H1 (cell line): ENCODE results near the gene FAM184B. TPM values are rescaled to one million over a fixed set of nuclear protein-coding genes. Genes with fewer than 3 reads are reported as not detected.
A peak's percentile ranks its signal among the peaks of the same experiment; 100 is the strongest.

ENCODE experiments used
- CTCF ChIA-PET: fragments of 300-600 bp; sonication (Branson Sonifier 250); formaldehyde crosslinking; loops from one replicate; lab custom pipeline; 2021; ENCODE audit not compliant: partially characterized antibody; lab: Charles Lee
- POLR2A ChIA-PET: fragments of 300-600 bp; sonication (Branson Sonifier 250); formaldehyde crosslinking; loops from one replicate; lab custom pipeline; 2021; ENCODE audit warnings: inconsistent platforms; ENCODE audit not compliant: partially characterized antibody; lab: Charles Lee
- DNase-seq, 2 experiments: peaks; one replicate each; pipeline versions ENCODE4 v3.0.0 to v3.0.0-alpha.2; 2010 to 2022; ENCODE audit warnings: low spot score in 2 of 2, low read depth in 1 of 2, mixed read lengths in 1 of 2
- FAIRE-seq: peaks from 2 replicates; lab custom pipeline; 2011; peaks lifted over from hg19 to GRCh38; lab: Jason Lieb, UNC
- H2AFZ ChIP-seq: 2 replicates; pipeline ENCODE4 v1.8.1; 2012; ENCODE audit warnings: low read length, inconsistent platforms
- H2AK5ac ChIP-seq: 2 replicates; pipeline ENCODE4 v1.6.1; 2013; ENCODE audit warnings: low read depth, low read length
- H2BK120ac ChIP-seq: replicated peaks from 2 replicates; pipeline ENCODE3; 2013; ENCODE audit warnings: low read depth, low read length, inconsistent platforms
- H2BK12ac ChIP-seq: 2 replicates; pipeline ENCODE4 v1.6.1; 2013; ENCODE audit warnings: low read depth, low read length
- H2BK15ac ChIP-seq: 2 replicates; pipeline ENCODE4 v1.6.1; 2013; ENCODE audit warnings: low read length
- H2BK20ac ChIP-seq: 2 replicates; pipeline ENCODE4 v1.6.1; 2013; ENCODE audit warnings: low read length
- H2BK5ac ChIP-seq: 2 replicates; pipeline ENCODE4 v1.6.1; 2013; ENCODE audit warnings: low read depth, low read length
- H3K14ac ChIP-seq: 2 replicates; pipeline ENCODE4 v1.6.1; 2013; ENCODE audit warnings: inconsistent platforms; ENCODE audit not compliant: insufficient read length
- H3K18ac ChIP-seq: 2 replicates; pipeline ENCODE4 v1.6.1; 2013; ENCODE audit warnings: low read length; ENCODE audit errors: extremely low read depth
- H3K23ac ChIP-seq: 2 replicates; pipeline ENCODE4 v1.6.1; 2013; ENCODE audit warnings: inconsistent platforms; ENCODE audit not compliant: insufficient read length
- H3K23me2 ChIP-seq: 2 replicates; pipeline ENCODE4 v1.6.1; 2013; ENCODE audit warnings: low read depth, low read length
- H3K27ac ChIP-seq: 2 replicates; pipeline ENCODE4 v1.6.1; 2011; ENCODE audit warnings: low read depth, low read length, inconsistent platforms
- H3K27me3 ChIP-seq, 4 experiments: replicated peaks in 1 of 4; 1 replicate in 1 of 4; 2 replicates in 3 of 4; pipeline versions ENCODE4 v1.6.1 to v1.8.1; 2011 to 2013; ENCODE audit warnings: low read length in 3 of 4, mild to moderate bottlenecking in 3 of 4, inconsistent platforms in 2 of 4, mixed read lengths in 2 of 4, moderate library complexity in 1 of 4; ENCODE audit not compliant: control insufficient read depth in 3 of 4, insufficient read depth in 3 of 4; ENCODE audit errors: extremely low read depth in 1 of 4
- H3K36me3 ChIP-seq, 4 experiments: 2 replicates each; pipeline versions ENCODE4 v1.6.1 to v1.8.1; 2011 to 2013; ENCODE audit warnings: mild to moderate bottlenecking in 4 of 4, low read length in 3 of 4, moderate library complexity in 2 of 4, control low read depth in 1 of 4, inconsistent platforms in 1 of 4; ENCODE audit not compliant: insufficient read depth in 4 of 4, control insufficient read depth in 2 of 4
- H3K4ac ChIP-seq: replicated peaks from 2 replicates; pipeline ENCODE3; 2013; ENCODE audit warnings: low read length, low read depth, mixed read lengths, inconsistent platforms; ENCODE audit not compliant: insufficient read length
- H3K4me1 ChIP-seq, 4 experiments: replicated peaks in 1 of 4; 1 replicate in 1 of 4; 2 replicates in 3 of 4; pipeline versions ENCODE4 v1.6.1 to v1.8.1; 2011 to 2013; ENCODE audit warnings: low read length in 3 of 4, inconsistent platforms in 2 of 4, mixed read lengths in 1 of 4; ENCODE audit not compliant: insufficient read depth in 4 of 4, control insufficient read depth in 3 of 4
- H3K4me2 ChIP-seq, 2 experiments: 2 replicates each; pipeline versions ENCODE4 v1.6.1 to v1.8.1; 2011 to 2013; ENCODE audit warnings: low read depth in 2 of 2, low read length in 2 of 2, control low read depth in 1 of 2, inconsistent platforms in 1 of 2, mild to moderate bottlenecking in 1 of 2; ENCODE audit not compliant: insufficient read depth in 1 of 2
- H3K4me3 ChIP-seq, 4 experiments: fragments of 200-600, 300-600 bp in 1 of 4; sonication (generic), shearing (Covaris generic), sonication (Bioruptor Twin) in 1 of 4; 2 replicates each; pipeline versions ENCODE4 v1.5.1 to v1.8.1; 2011 to 2016; ENCODE audit warnings: low read length in 4 of 4, low read depth in 3 of 4, control low read depth in 2 of 4, inconsistent platforms in 2 of 4, mild to moderate bottlenecking in 2 of 4, mixed read lengths in 1 of 4, moderate library complexity in 1 of 4; ENCODE audit not compliant: insufficient read depth in 2 of 4; ENCODE audit errors: extremely low read depth in 1 of 4
- H3K56ac ChIP-seq: replicated peaks from 2 replicates; pipeline ENCODE3; 2013; ENCODE audit warnings: low read depth, mild to moderate bottlenecking, mixed read lengths, low read length, inconsistent platforms; ENCODE audit not compliant: insufficient read length
- H3K79me1 ChIP-seq: 2 replicates; pipeline ENCODE4 v1.6.1; 2013; ENCODE audit warnings: low read depth, low read length, control low read depth
- H3K79me2 ChIP-seq, 2 experiments: 2 replicates each; pipeline versions ENCODE4 v1.6.1 to v1.8.1; 2012 to 2013; ENCODE audit warnings: low read length in 2 of 2, mild to moderate bottlenecking in 2 of 2, inconsistent platforms in 1 of 2; ENCODE audit not compliant: insufficient read depth in 2 of 2, control insufficient read depth in 1 of 2
- H3K9ac ChIP-seq, 4 experiments: replicated peaks in 1 of 4; 1 replicate in 1 of 4; 2 replicates in 3 of 4; pipeline versions ENCODE4 v1.6.1 to v1.8.1; 2011 to 2013; ENCODE audit warnings: low read depth in 3 of 4, low read length in 3 of 4, control low read depth in 2 of 4, mild to moderate bottlenecking in 2 of 4, moderate library complexity in 2 of 4, inconsistent platforms in 1 of 4; ENCODE audit errors: extremely low read depth in 1 of 4
- H3K9me3 ChIP-seq, 2 experiments: 2 replicates each; pipeline versions ENCODE4 v1.6.1 to v1.8.1; 2012 to 2013; ENCODE audit warnings: mild to moderate bottlenecking in 2 of 2, moderate library complexity in 2 of 2, control low read depth in 1 of 2, inconsistent platforms in 1 of 2, low read depth in 1 of 2, low read length in 1 of 2, mixed read lengths in 1 of 2; ENCODE audit not compliant: insufficient read depth in 2 of 2
- H4K20me1 ChIP-seq, 2 experiments: replicated peaks in 1 of 2; 2 replicates each; pipeline versions ENCODE3 to v1.8.1; 2011 to 2013; ENCODE audit warnings: inconsistent platforms in 2 of 2, low read length in 2 of 2, mild to moderate bottlenecking in 1 of 2; ENCODE audit not compliant: insufficient read depth in 2 of 2, control insufficient read depth in 1 of 2
- H4K5ac ChIP-seq: 2 replicates; pipeline ENCODE4 v1.6.1; 2013; ENCODE audit warnings: low read length, low read depth, mixed read lengths, inconsistent platforms; ENCODE audit not compliant: insufficient read length
- H4K8ac ChIP-seq: 2 replicates; pipeline ENCODE4 v1.8.0; 2013; ENCODE audit warnings: mild to moderate bottlenecking, moderate library complexity, low read length, inconsistent platforms; ENCODE audit not compliant: insufficient read depth; ENCODE audit errors: extremely low read depth
- H4K91ac ChIP-seq: replicated peaks from 2 replicates; pipeline ENCODE3; 2013; ENCODE audit warnings: low read length, mixed read lengths, inconsistent platforms; ENCODE audit not compliant: insufficient read length
- E2F6 ChIP-seq: IDR thresholded peaks from 2 replicates; pipeline ENCODE4 v1.6.1; 2012; ENCODE audit warnings: inconsistent platforms
- EZH2 ChIP-seq: fragments of 200-600 bp; sonication (generic); IDR thresholded peaks from 2 replicates; pipeline ENCODE4 v1.7.1; 2012; ENCODE audit warnings: low read depth, mild to moderate bottlenecking, moderate library complexity, low read length, inconsistent platforms; ENCODE audit not compliant: severe bottlenecking
- HDAC2 ChIP-seq, 2 experiments: fragments of 300-600 bp in 1 of 2; sonication (generic) in 1 of 2; IDR thresholded peaks; 2 replicates each; pipeline ENCODE4 v1.6.1; 2011 to 2012; ENCODE audit warnings: low read depth in 2 of 2, low read length in 2 of 2, mild to moderate bottlenecking in 2 of 2, moderate library complexity in 2 of 2, borderline replicate concordance in 1 of 2, inconsistent platforms in 1 of 2
- JUND ChIP-seq: IDR thresholded peaks from 2 replicates; pipeline ENCODE4 v1.6.1; 2011; ENCODE audit warnings: mild to moderate bottlenecking, improper control_type of control experiment, low read length
- NANOG ChIP-seq: IDR thresholded peaks from 2 replicates; pipeline ENCODE4 v1.6.1; 2011; ENCODE audit warnings: low read length, low read depth, mild to moderate bottlenecking, inconsistent platforms; ENCODE audit not compliant: insufficient read depth, poor library complexity, severe bottlenecking
- PHF8 ChIP-seq: fragments of 200-600 bp; sonication (generic); conservative IDR thresholded peaks from 2 replicates; pipeline ENCODE4 v1.7.1; 2012; ENCODE audit warnings: low read depth, mild to moderate bottlenecking, inconsistent platforms, low read length, moderate library complexity
- POLR2AphosphoS5 ChIP-seq: IDR thresholded peaks from 2 replicates; pipeline ENCODE4 v1.6.1; 2011; ENCODE audit warnings: low read depth, low read length
- POU5F1 ChIP-seq: IDR thresholded peaks from 2 replicates; pipeline ENCODE4 v1.6.1; 2011; ENCODE audit warnings: low read depth, mild to moderate bottlenecking, low read length, moderate library complexity
- SIN3A ChIP-seq, 2 experiments: IDR thresholded peaks in 1 of 2; conservative IDR thresholded peaks in 1 of 2; 2 replicates each; pipeline ENCODE4 v1.6.1; 2011 to 2012; ENCODE audit warnings: low read length in 2 of 2, improper control_type of control experiment in 1 of 2, low read depth in 1 of 2, mild to moderate bottlenecking in 1 of 2
- SP4 ChIP-seq: IDR thresholded peaks from 2 replicates; pipeline ENCODE4 v1.6.1; 2012; ENCODE audit warnings: low read length, inconsistent platforms
- SRF ChIP-seq: IDR thresholded peaks from 2 replicates; pipeline ENCODE4 v1.6.1; 2011; ENCODE audit warnings: mild to moderate bottlenecking, low read depth, low read length, moderate library complexity
- TAF1 ChIP-seq: IDR thresholded peaks from 2 replicates; pipeline ENCODE4 v1.6.1; 2011; ENCODE audit warnings: mild to moderate bottlenecking, low read depth, low read length
- WGBS, 2 experiments: shearing (Covaris generic) in 1 of 2; methylation state at CpG; one replicate each; pipeline versions ENCODE4 v1.1.6 to v1.1.7; 2013 to 2015; ENCODE audit warnings: low lambda C conversion rate in 2 of 2, mixed read lengths in 2 of 2, inconsistent platforms in 1 of 2, low coverage in 1 of 2, missing lambda C conversion rate in 1 of 2; ENCODE audit not compliant: insufficient replicate concordance in 2 of 2, insufficient coverage in 1 of 2, insufficient read length in 1 of 2; ENCODE audit errors: extremely low coverage in 1 of 2, missing lambda C conversion rate in 1 of 2; 5-methylcytosine and 5-hydroxymethylcytosine counted together
- polyA plus RNA-seq, 7 experiments: library from polyadenylated mRNA; depleted of rRNA in 3 of 7; stranded (reverse) in 5 of 7; unstranded in 2 of 7; fragments of >200 nt in 5 of 7; fragments of 200-250 nt in 2 of 7; gene quantifications; 1 replicate in 5 of 7; 2 replicates in 1 of 7; 4 replicates in 1 of 7; pipeline versions ENCODE4 v1.2.1 to v1.2.3, GENCODE V29; 2011 to 2013; ENCODE audit warnings: missing spikeins in 2 of 7, mixed read lengths in 2 of 7
- total RNA-seq: library from RNA; stranded (reverse); fragmentation: NEBNext Ultra II Directional; extraction: Animal tissue kit (Norgen Biotek cat#: 25700); gene quantifications from 2 replicates; pipeline ENCODE4 v1.2.1, GENCODE V29; 2021

The FAM184B gene
- total and polyA plus RNA-seq, 2 of the 8 experiments (the other 6 are each of a cell fraction or from before 2014, with no cell fraction given), result 0.05 to 0.39 TPM

DNA sequence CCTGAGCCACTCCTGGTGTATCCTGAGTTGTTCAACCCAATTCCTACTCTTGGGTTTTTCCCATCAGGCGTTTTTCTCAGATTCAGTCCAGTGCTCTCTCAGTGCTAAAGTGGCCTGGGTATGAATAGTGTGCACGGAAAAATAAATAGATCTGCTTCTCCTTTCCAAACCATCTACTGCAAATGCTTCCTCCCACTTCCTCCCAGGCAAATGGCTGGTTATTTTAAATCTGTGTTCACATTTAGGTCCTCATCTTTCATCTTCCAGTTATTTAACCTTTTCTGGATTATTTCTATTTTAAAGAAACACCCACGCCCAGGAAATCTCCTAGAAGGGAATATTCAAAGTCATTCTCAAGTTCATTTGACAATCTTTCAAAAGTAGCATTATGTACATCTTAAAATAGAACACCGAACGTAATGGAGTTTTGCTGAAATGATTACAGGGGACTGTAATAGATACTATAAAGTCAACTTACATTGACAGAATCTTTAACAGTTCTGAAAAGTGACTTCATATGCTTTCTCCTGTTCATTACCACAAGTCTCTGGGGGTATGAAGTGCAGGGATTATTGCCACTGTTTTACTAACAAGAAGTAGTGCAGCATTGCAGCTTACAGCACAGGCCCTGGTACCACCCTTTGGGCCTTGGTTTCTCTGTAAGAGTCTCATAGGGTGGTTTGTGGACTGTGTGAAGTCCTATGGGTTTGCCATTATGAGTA is 100.7 kb downstream of the FAM184B start:
- Histone ChIP-seq H2BK12ac (no peak overlapping the region), H4K20me1 (no peaks in the 10 kb centered on the region), H2BK5ac (no peak overlapping the region), H2BK15ac (no peak overlapping the region), H2AFZ (no peak overlapping the region), H3K36me3 (no peaks in the 10 kb centered on the region), H4K5ac (no peak overlapping the region), H2AK5ac (no peak overlapping the region), H3K79me1 (no peaks in the 10 kb centered on the region), H3K23ac (no peak overlapping the region), H3K79me2 (no peaks in the 10 kb centered on the region), H3K4me3 (no peak overlapping the region), H3K9ac (no peak overlapping the region), H3K27me3 (no peaks in the 10 kb centered on the region), H3K18ac (no peak overlapping the region), H2BK120ac (no peak overlapping the region), H3K9me3 (no peaks in the 10 kb centered on the region), H4K8ac (no peak overlapping the region), H3K27ac (no peak overlapping the region), H3K4me2 (no peak overlapping the region), H3K23me2 (no peaks in the 10 kb centered on the region), H3K14ac (peak overlapping the region; percentile 17), H4K91ac (no peak overlapping the region), H3K4ac (no peak overlapping the region), H2BK20ac (no peak overlapping the region), H3K4me1 (no peaks in the 10 kb centered on the region), H3K56ac (no peak overlapping the region)
- ChIA-PET CTCF (interaction anchor here (1.2 kb wide), 1 partner anchor 10 kb away, joined by 3 read pairs; no protein-coding TSS in a partner anchor), POLR2A (no interaction called here)
- 68% methylated on average over 5 of the region's 5 CpGs; no CpG with 5 or more reads in 1 of the 2 experiments for WGBS, 2 experiments
- FAIRE-seq, result no peak
- no peak for DNase-seq
- TF ChIP-seq SIN3A (conservative IDR thresholded peaks at IDR 0.05 in 1 of 2, IDR thresholded peaks at IDR 0.05 in 1 of 2; ENCODE audit: low read depth in 1 of 2, low read length in 2 of 2) (no peak), EZH2 (no peak), TAF1 (no peak), E2F6 (no peak), SP4 (no peak), JUND (no peak), POLR2AphosphoS5 (no peak), PHF8 (no peak), HDAC2 (IDR thresholded peaks at IDR 0.05; ENCODE audit: borderline replicate concordance in 1 of 2, low read depth in 2 of 2, low read length in 2 of 2) (no peak), POU5F1 (no peak), NANOG (no peak), SRF (no peak)
